ENCODE results near the gene TRIM16. TPM values are rescaled to one million over a fixed set of nuclear protein-coding genes. Genes with fewer than 3 reads are reported as not detected.
"Not testable (repeated sequence)": the region's sequence is repeated elsewhere in the genome, so short reads cannot be mapped to it uniquely, and the experiment has no call there.

Gene TRIM16
- total RNA-seq, 4 donors from 2014 or later = 11.0 to 30.8 (median 19.4) TPM

DNA sequence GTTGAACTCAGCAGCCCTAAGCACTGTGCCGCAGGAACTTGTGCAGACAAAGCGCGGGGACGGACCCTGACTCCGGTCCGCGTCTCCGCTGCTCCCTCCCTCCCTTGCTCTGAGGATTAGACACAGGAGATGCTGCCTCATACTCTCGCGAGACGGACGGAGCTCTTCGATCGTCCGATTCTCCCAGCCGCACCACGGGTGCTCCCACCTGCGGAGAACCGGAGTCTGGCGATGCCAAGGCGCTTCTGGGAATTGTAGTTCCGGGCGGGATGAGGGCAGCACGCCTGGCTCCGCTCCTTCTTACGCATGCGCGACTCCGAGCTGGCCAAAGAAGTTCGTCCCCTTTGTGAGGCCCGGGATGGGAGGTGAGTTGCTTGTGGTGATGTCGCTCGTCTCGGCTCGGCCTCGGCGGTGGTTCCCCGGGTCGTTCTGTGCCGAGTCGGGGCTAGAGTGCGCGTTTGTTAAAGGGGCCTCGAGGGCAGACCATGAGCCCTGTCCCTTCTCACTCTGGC lies 15.4 kb upstream of the TRIM16 start, which contains the start of gene ZNF286A:
TSS of gene ZNF286A (plus strand) at position 340 of the 512 bp plus-strand sequence. CDS start 578 bp downstream, outside the sequence.
- Histone ChIP-seq H3K27ac (peak within 1 kb of the TSS; percentile 64 to 76), H3K4me3 (peak within 1 kb of the TSS; percentile 49 to 74)
- H3K27me3 ChIP-seq; intact Hi-C loops (cut with DNase I; ENCODE audit: low total_unique reads); H3K4me1 ChIP-seq; H3K36me3 ChIP-seq; H3K9me3 ChIP-seq: not testable (repeated sequence)
- DNase-seq = peak; percentile 99
- peak; percentile 74 to 83 for TF ChIP-seq POLR2A (IDR thresholded peaks at IDR 0.05)
- TF ChIP-seq, protein P1, sequence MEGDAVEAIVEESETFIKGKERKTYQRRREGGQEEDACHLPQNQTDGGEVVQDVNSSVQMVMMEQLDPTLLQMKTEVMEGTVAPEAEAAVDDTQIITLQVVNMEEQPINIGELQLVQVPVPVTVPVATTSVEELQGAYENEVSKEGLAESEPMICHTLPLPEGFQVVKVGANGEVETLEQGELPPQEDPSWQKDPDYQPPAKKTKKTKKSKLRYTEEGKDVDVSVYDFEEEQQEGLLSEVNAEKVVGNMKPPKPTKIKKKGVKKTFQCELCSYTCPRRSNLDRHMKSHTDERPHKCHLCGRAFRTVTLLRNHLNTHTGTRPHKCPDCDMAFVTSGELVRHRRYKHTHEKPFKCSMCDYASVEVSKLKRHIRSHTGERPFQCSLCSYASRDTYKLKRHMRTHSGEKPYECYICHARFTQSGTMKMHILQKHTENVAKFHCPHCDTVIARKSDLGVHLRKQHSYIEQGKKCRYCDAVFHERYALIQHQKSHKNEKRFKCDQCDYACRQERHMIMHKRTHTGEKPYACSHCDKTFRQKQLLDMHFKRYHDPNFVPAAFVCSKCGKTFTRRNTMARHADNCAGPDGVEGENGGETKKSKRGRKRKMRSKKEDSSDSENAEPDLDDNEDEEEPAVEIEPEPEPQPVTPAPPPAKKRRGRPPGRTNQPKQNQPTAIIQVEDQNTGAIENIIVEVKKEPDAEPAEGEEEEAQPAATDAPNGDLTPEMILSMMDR (IDR thresholded peaks at IDR 0.05) = peak in 1 of 4 experiments; percentile 29

DNA sequence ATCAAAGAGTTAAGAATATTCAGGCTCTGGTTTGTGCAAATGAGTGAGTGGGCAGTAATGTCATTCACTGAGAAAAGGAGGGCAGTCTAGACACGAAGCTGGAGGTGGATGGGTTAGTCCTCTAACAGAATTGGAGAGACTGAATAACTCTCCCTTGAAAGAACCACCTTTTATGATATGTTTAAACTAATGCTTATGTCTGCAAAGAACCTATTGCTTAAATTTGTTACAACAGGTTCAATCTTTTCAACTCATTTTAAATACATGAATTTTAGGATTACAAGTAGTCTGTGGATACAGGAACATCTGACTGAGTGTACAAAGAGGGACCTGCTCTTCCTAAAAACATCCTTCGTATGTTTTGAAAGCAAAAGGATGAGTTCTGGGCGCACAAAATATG lies 14.9 kb upstream of the TRIM16 start:
- H3K27me3 ChIP-seq; DNase-seq; intact Hi-C loops (cut with DNase I; ENCODE audit: low total_unique reads); H3K9me3 ChIP-seq; H3K4me1 ChIP-seq; H3K36me3 ChIP-seq: not testable (repeated sequence)
- Histone ChIP-seq H3K4me3 (peak overlapping the region; percentile 49 to 74), H3K27ac (peak overlapping the region; percentile 64 to 76)

DNA sequence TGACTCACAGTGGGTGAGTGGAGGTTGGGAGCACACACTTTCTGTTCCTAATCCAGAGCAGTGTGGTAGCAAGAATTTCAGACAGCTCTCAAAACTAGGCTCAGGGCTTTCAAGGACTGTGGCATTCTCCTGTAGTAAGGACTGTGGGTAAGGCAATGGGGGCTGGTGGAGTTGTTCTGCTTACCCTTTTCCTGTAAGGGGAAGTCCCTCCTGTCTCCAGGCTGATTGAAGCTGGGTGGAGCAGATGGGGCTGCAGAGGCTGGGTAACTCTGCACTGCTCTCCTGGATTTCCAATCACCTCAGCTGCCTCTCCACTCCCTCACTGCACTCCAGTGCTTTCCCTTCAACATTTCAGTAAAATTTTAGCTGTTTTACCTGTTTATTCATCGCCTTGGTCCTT lies 3.4 kb upstream of the TRIM16 start:
- DNase-seq; H3K9me3 ChIP-seq; H3K27ac ChIP-seq; H3K4me1 ChIP-seq; H3K36me3 ChIP-seq; intact Hi-C loops (cut with DNase I; ENCODE audit: low total_unique reads); H3K27me3 ChIP-seq; H3K4me3 ChIP-seq: not testable (repeated sequence)

DNA sequence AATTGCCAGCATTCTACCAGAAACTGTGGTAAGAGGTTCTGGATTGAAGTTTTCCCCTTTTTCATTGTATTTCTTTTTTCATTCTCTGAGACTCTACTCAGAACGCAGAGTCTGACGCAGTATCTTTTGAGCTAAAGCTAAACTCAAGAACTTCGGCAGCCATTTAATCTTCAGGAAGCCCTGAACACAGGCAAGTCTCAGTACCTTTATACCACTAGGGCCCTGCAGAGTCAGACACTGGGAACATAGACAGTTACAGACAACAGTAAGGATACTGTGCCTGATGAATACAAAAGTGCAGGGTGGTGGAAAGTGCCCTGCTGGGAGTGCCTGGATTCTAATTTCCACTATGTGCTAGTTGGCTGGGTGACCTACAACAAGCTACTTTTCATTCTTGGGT lies 976 bp downstream of the TRIM16 start:
- H3K36me3 ChIP-seq; H3K27ac ChIP-seq; H3K27me3 ChIP-seq; H3K9me3 ChIP-seq; DNase-seq; H3K4me1 ChIP-seq; intact Hi-C loops (cut with DNase I; ENCODE audit: low total_unique reads); H3K4me3 ChIP-seq: not testable (repeated sequence)

DNA sequence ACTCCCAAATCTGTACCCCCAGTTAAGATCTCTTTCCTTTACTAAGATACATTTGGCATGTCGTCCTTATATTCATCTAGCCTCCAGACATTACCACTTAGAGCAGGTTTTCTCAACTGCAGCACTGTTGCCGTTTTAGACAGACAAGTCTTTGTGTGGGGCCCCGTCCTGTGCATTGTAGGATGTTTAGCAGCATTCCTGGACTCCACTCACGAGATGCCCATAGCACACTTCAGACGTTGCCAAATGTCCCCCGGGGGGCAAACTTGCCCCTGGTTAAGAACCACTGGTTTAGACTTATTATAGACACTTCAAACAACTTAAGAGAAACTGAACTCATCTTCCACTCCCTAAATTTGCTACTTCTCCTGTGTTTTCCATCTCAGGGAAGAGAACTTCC lies 8.1 kb downstream of the TRIM16 start:
- H3K4me1 ChIP-seq; H3K36me3 ChIP-seq; H3K4me3 ChIP-seq; H3K9me3 ChIP-seq; H3K27me3 ChIP-seq; H3K27ac ChIP-seq; DNase-seq; intact Hi-C loops (cut with DNase I; ENCODE audit: low total_unique reads): not testable (repeated sequence)

DNA sequence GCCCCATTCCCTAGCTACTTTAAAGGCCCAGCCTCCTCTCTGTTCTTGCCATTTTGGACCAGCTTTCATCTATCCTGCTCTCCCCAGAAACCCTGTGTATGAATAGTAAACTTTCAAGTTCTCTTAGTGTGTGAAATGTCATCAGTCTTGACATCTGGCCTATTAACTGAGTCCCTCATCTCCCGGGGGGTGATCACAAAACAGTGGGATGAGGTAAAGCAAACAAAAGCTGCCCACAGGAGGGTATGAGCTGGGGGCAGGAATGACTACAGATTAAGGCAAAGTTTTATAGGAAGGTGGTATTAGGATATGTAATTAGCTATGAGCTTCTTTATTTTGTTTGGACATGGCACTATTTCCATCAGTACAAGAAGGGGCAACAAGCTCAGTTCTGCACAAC lies 9.5 kb downstream of the TRIM16 start:
- H3K4me3 ChIP-seq; H3K4me1 ChIP-seq; DNase-seq; H3K9me3 ChIP-seq; H3K27ac ChIP-seq; H3K27me3 ChIP-seq; intact Hi-C loops (cut with DNase I; ENCODE audit: low total_unique reads); H3K36me3 ChIP-seq: not testable (repeated sequence)

DNA sequence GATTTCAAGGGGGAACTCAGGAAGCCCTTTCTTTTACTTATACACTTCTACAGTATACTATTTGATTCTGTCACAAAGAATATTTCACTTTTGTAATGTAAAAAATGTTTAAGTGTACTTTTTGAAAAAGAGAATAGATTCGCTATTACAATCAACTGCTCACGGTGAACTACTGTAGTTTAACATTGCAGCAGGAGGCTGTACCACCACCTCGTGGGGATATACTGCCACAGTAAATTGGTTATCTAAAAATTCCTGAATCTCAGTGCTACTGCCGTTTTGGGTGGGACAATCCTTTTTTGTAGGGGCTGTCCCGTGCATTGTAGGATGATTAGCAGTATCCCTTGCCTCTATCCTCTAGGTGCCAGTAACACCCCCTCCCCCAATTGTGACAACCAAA lies 14.6 kb downstream of the TRIM16 start:
- H3K4me3 ChIP-seq; DNase-seq; intact Hi-C loops (cut with DNase I; ENCODE audit: low total_unique reads); H3K4me1 ChIP-seq; H3K27me3 ChIP-seq; H3K36me3 ChIP-seq; H3K27ac ChIP-seq; H3K9me3 ChIP-seq: not testable (repeated sequence)

DNA sequence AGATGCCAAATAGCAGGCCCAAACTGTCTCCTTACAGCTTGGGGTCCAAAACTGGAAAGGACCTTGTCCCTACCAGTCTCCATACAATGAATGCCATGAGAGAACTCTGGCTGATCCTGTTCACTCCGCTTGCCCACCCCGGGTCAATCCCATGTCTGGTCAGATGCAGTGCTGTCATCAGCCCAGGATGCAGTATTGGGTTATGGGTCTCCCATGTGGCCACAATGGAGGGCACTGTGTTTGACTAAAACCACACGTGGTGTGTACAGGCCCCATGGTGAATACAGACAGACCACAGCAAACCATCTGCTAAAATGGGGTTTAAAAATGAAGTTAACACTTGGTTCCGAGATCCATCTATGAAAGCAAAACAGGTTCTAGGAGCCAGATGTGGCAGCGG lies 20.4 kb downstream of the TRIM16 start:
- H3K9me3 ChIP-seq = no peaks in the 10 kb centered on the region
- H3K4me1 ChIP-seq = no peaks in the 10 kb centered on the region
- intact Hi-C loops (cut with DNase I; ENCODE audit: low total_unique reads) = no loop called here
- no peaks in the 10 kb centered on the region for H3K27me3 ChIP-seq
- no peak overlapping the region for H3K4me3 ChIP-seq
- no peak for DNase-seq
- no peaks in the 10 kb centered on the region for H3K36me3 ChIP-seq
- TF ChIP-seq POLR2A (IDR thresholded peaks at IDR 0.05) = no peak
- TF ChIP-seq, protein P1 (IDR thresholded peaks at IDR 0.05) = no peak
- H3K27ac ChIP-seq = no peak overlapping the region
